ENCODE measurements around the gene RABL2A. TPM values are rescaled to one million over a fixed set of nuclear protein-coding genes. Genes with fewer than 3 reads are reported as not detected.
A peak's percentile ranks its signal among the peaks of the same experiment; 100 is the strongest.
"Not testable (repeated sequence)": the region's sequence is repeated elsewhere in the genome, so short reads cannot be mapped to it uniquely, and the experiment has no call there.

RABL2A gene
- total RNA-seq, 1 experiment from 2014 or later = 15.2 TPM

- H3K36me3 ChIP-seq (ENCODE audit: control insufficient read depth, insufficient read depth, low read length); H3K4me1 ChIP-seq; intact Hi-C loops (cut with micrococcal nuclease; ENCODE audit: unreplicated experiment); H3K4me1 Mint-ChIP-seq (ENCODE audit: low read depth, unreplicated experiment); H3K27me3 ChIP-seq (replicated peaks; ENCODE audit: control insufficient read depth, insufficient read depth, low read length); H3K9me3 Mint-ChIP-seq (ENCODE audit: unreplicated experiment); POLR2A ChIA-PET; H3K9me3 ChIP-seq; H3K27me3 Mint-ChIP-seq (ENCODE audit: insufficient read depth, unreplicated experiment): not testable (repeated sequence)
- peak; percentile 98 to 100 for TF ChIP-seq CTCF (IDR thresholded peaks at IDR 0.05; ENCODE audit: insufficient read depth in 1 of 2, low read depth in 1 of 2, low read length in 1 of 2, severe bottlenecking in 1 of 2, unreplicated experiment in 1 of 2)
- Mint-ChIP-seq H3K4me3 (ENCODE audit: unreplicated experiment) (peak overlapping the region; percentile 98), H3K27ac (ENCODE audit: unreplicated experiment) (peak overlapping the region; percentile 97), H3K36me3 (ENCODE audit: insufficient read depth, unreplicated experiment) (peaks cover 25% of the 10 kb centered on the region)
- CTCF ChIA-PET = interaction anchor here (0.9 to 1.9 kb wide), 5 partner anchors 96 to 201 kb away, joined by 3 to 8 read pairs (median 4); no protein-coding TSS in a partner anchor
- DNase-seq = peak; percentile 94 to 95
- peak overlapping the region; percentile 71 for H3K4me3 ChIP-seq (ENCODE audit: low read depth, low read length)
- TSS peak; percentile 87 for BruUV-seq (replicated peaks)
These were observed 23.0 kb upstream of the RABL2A start for GRCh38 chr2:113604085-113604477.

- BruUV-seq (replicated peaks); H3K9me3 ChIP-seq; H3K9me3 Mint-ChIP-seq (ENCODE audit: unreplicated experiment); H3K27me3 ChIP-seq (replicated peaks; ENCODE audit: control insufficient read depth, insufficient read depth, low read length); H3K4me1 ChIP-seq; H3K4me3 ChIP-seq (ENCODE audit: low read depth, low read length); H3K27me3 Mint-ChIP-seq (ENCODE audit: insufficient read depth, unreplicated experiment); intact Hi-C loops (cut with micrococcal nuclease; ENCODE audit: unreplicated experiment); H3K36me3 ChIP-seq (ENCODE audit: control insufficient read depth, insufficient read depth, low read length); DNase-seq; H3K4me1 Mint-ChIP-seq (ENCODE audit: low read depth, unreplicated experiment): not testable (repeated sequence)
- Mint-ChIP-seq H3K4me3 (ENCODE audit: unreplicated experiment) (peak overlapping the region; percentile 98), H3K36me3 (ENCODE audit: insufficient read depth, unreplicated experiment) (peaks cover 23% of the 10 kb centered on the region), H3K27ac (ENCODE audit: unreplicated experiment) (peak overlapping the region; percentile 97)
- POLR2A ChIA-PET = interaction anchor here (0.6 kb wide), 1 partner anchor 173 kb away, joined by 5 read pairs; no protein-coding TSS in a partner anchor
- CTCF ChIA-PET = interaction anchor here (0.7 to 1.9 kb wide), 7 partner anchors 96 to 201 kb away, joined by 3 to 8 read pairs (median 3); no protein-coding TSS in a partner anchor
These were observed 22.4 kb upstream of the RABL2A start for GRCh38 chr2:113604661-113605060.

- H3K4me3 ChIP-seq (ENCODE audit: low read depth, low read length); H3K27me3 Mint-ChIP-seq (ENCODE audit: insufficient read depth, unreplicated experiment); CTCF ChIA-PET; H3K4me1 Mint-ChIP-seq (ENCODE audit: low read depth, unreplicated experiment); H3K27ac Mint-ChIP-seq (ENCODE audit: unreplicated experiment); POLR2A ChIA-PET; intact Hi-C loops (cut with micrococcal nuclease; ENCODE audit: unreplicated experiment); DNase-seq; H3K9me3 ChIP-seq; H3K4me3 Mint-ChIP-seq (ENCODE audit: unreplicated experiment); H3K4me1 ChIP-seq; H3K36me3 ChIP-seq (ENCODE audit: control insufficient read depth, insufficient read depth, low read length); H3K9me3 Mint-ChIP-seq (ENCODE audit: unreplicated experiment); BruUV-seq (replicated peaks); H3K27me3 ChIP-seq (replicated peaks; ENCODE audit: control insufficient read depth, insufficient read depth, low read length): not testable (repeated sequence)
- H3K36me3 Mint-ChIP-seq (ENCODE audit: insufficient read depth, unreplicated experiment) = peaks cover 21% of the 10 kb centered on the region
These were observed 21.0 kb upstream of the RABL2A start for GRCh38 chr2:113606036-113606435.

GRCh38 chr2:113609822-113610221, 17.2 kb upstream of the RABL2A start:
- intact Hi-C loops (cut with micrococcal nuclease; ENCODE audit: unreplicated experiment); H3K4me1 Mint-ChIP-seq (ENCODE audit: low read depth, unreplicated experiment); H3K9me3 ChIP-seq; H3K9me3 Mint-ChIP-seq (ENCODE audit: unreplicated experiment); H3K27me3 ChIP-seq (replicated peaks; ENCODE audit: control insufficient read depth, insufficient read depth, low read length); H3K36me3 Mint-ChIP-seq (ENCODE audit: insufficient read depth, unreplicated experiment); POLR2A ChIA-PET; DNase-seq; H3K4me3 ChIP-seq (ENCODE audit: low read depth, low read length); H3K4me1 ChIP-seq; H3K27me3 Mint-ChIP-seq (ENCODE audit: insufficient read depth, unreplicated experiment); CTCF ChIA-PET; BruUV-seq (replicated peaks); H3K27ac Mint-ChIP-seq (ENCODE audit: unreplicated experiment); H3K4me3 Mint-ChIP-seq (ENCODE audit: unreplicated experiment); H3K36me3 ChIP-seq (ENCODE audit: control insufficient read depth, insufficient read depth, low read length): not testable (repeated sequence)

GRCh38 chr2:113621002-113621401, 6.1 kb upstream of the RABL2A start:
- H3K9me3 ChIP-seq; H3K9me3 Mint-ChIP-seq (ENCODE audit: unreplicated experiment); H3K4me1 ChIP-seq; CTCF ChIA-PET; H3K27me3 ChIP-seq (replicated peaks; ENCODE audit: control insufficient read depth, insufficient read depth, low read length); DNase-seq; BruUV-seq (replicated peaks); H3K4me1 Mint-ChIP-seq (ENCODE audit: low read depth, unreplicated experiment); H3K27ac Mint-ChIP-seq (ENCODE audit: unreplicated experiment); intact Hi-C loops (cut with micrococcal nuclease; ENCODE audit: unreplicated experiment); POLR2A ChIA-PET; H3K4me3 Mint-ChIP-seq (ENCODE audit: unreplicated experiment); H3K4me3 ChIP-seq (ENCODE audit: low read depth, low read length); H3K36me3 Mint-ChIP-seq (ENCODE audit: insufficient read depth, unreplicated experiment); H3K27me3 Mint-ChIP-seq (ENCODE audit: insufficient read depth, unreplicated experiment); H3K36me3 ChIP-seq (ENCODE audit: control insufficient read depth, insufficient read depth, low read length): not testable (repeated sequence)

- H3K4me3 ChIP-seq (ENCODE audit: low read depth, low read length) = peak overlapping the region; percentile 16; the same call in 1 of the 2 replicates
These were observed 1.2 kb upstream of the RABL2A start for GRCh38 chr2:113625906-113626305.

More at GRCh38 chr2:113625906-113626305, 1.2 kb upstream of the RABL2A start:
- intact Hi-C loops (cut with micrococcal nuclease; ENCODE audit: unreplicated experiment); BruUV-seq (replicated peaks); H3K27me3 Mint-ChIP-seq (ENCODE audit: insufficient read depth, unreplicated experiment); H3K27me3 ChIP-seq (replicated peaks; ENCODE audit: control insufficient read depth, insufficient read depth, low read length); H3K36me3 ChIP-seq (ENCODE audit: control insufficient read depth, insufficient read depth, low read length); CTCF ChIA-PET; DNase-seq; H3K9me3 ChIP-seq; H3K27ac Mint-ChIP-seq (ENCODE audit: unreplicated experiment); H3K4me1 ChIP-seq; POLR2A ChIA-PET; H3K9me3 Mint-ChIP-seq (ENCODE audit: unreplicated experiment); H3K36me3 Mint-ChIP-seq (ENCODE audit: insufficient read depth, unreplicated experiment): not testable (repeated sequence)
- H3K4me3 Mint-ChIP-seq (ENCODE audit: unreplicated experiment) = peak overlapping the region; percentile 92
- peaks cover 11% of the 10 kb centered on the region for H3K4me1 Mint-ChIP-seq (ENCODE audit: low read depth, unreplicated experiment)
